GM21367 (cell line): ENCODE data around the gene ZNF74.
"Not testable (repeated sequence)": the region's sequence is repeated elsewhere in the genome, so short reads cannot be mapped to it uniquely, and the experiment has no call there.

Experiments used
- ATAC-seq: cut with Tn5 transposase; IDR thresholded peaks from one replicate; pipeline ENCODE4 v1.9.1; 2021; ENCODE audit not compliant: unreplicated experiment

The ZNF74 gene

GRCh38 chr22:20441631-20442484, 47.9 kb downstream of the ZNF74 start:
- no peak for ATAC-seq

GRCh38 chr22:20442485-20443284, 48.7 kb downstream of the ZNF74 start:
- no peak for ATAC-seq

GRCh38 chr22:20444325-20444724, 50.4 kb downstream of the ZNF74 start:
- ATAC-seq = no peak

- no peak for ATAC-seq
Observed at GRCh38 chr22:20446383-20446970, 52.5 kb downstream of the ZNF74 start.

- ATAC-seq = no peak
Observed at GRCh38 chr22:20448630-20449029, 54.7 kb downstream of the ZNF74 start.

- no peak for ATAC-seq
Observed at GRCh38 chr22:20449819-20450550, 56.0 kb downstream of the ZNF74 start.

- no peak for ATAC-seq
Observed at GRCh38 chr22:20450551-20450906, 56.6 kb downstream of the ZNF74 start.

GRCh38 chr22:20451129-20451778, 57.3 kb downstream of the ZNF74 start:
- ATAC-seq = not testable (repeated sequence)

- ATAC-seq = no peak
Observed at GRCh38 chr22:20451920-20452319, 58.0 kb downstream of the ZNF74 start.

GRCh38 chr22:20453222-20453621, 59.3 kb downstream of the ZNF74 start:
- no peak for ATAC-seq

- ATAC-seq = no peak
Observed at GRCh38 chr22:20455709-20456063, 61.7 kb downstream of the ZNF74 start.

- no peak for ATAC-seq
Observed at GRCh38 chr22:20456064-20456721, 62.2 kb downstream of the ZNF74 start.

- ATAC-seq = no peak
Observed at GRCh38 chr22:20456722-20457076, 62.7 kb downstream of the ZNF74 start.

- ATAC-seq = no peak
Observed at GRCh38 chr22:20457506-20458240, 63.7 kb downstream of the ZNF74 start.
